ENCODE data around the gene UBASH3B.

GRCh38 chr11:122691549-122692150 is 36.1 kb downstream of the UBASH3B start:
- TF ChIP-seq EZH2 (IDR thresholded peaks at IDR 0.05) (no peak), POLR2AphosphoS5 (IDR thresholded peaks at IDR 0.05; ENCODE audit: borderline replicate concordance, low read depth, low read length) (no peak), FOXP2 (optimal IDR thresholded peaks at IDR 0.05; ENCODE audit: control extremely low read depth, extremely low read length, insufficient read depth) (no peak)
